Superior temporal gyrus (tissue), 1 donor: Measurements from ENCODE around the gene MAGI2.
"Not testable (repeated sequence)": the region's sequence is repeated elsewhere in the genome, so short reads cannot be mapped to it uniquely, and the experiment has no call there.

ENCODE experiments used
- DNase-seq: peaks from one replicate; pipeline ENCODE4 v3.0.0-alpha.2; 2016; ENCODE audit errors: extremely low spot score

MAGI2 gene

GRCh38 chr7:79165225-79165624 is 288.2 kb downstream of the MAGI2 start:
- DNase-seq = no peak

DNA sequence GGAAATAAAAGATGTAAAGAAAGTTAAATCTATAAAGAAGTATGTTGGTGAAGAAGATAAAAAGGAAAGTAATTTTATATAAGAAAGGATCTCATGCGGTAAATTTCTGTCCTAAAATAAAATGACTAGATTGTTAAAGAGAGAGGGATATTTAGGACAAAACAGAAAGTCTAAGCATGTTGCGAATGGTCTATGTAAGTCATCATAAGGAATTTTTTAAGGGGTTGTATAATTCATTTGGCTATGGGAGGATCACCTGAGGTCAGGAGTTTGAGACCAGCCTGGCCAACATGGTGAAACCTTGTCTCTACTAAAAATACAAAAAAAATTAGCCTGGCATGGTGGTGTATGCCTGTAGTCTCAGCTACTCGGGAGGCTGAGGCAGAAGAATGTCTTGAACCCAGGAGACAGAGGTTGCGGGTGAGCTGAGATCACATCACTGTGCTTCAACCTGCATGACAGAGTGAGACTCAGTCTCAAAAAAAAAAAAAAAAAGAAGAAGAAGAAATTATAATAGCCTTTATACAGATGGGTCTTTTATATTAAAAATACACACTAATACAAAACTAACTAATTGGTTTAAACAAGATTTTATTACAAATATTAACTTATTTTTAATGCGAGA is 294.3 kb downstream of the MAGI2 start:
- no peak for DNase-seq

DNA sequence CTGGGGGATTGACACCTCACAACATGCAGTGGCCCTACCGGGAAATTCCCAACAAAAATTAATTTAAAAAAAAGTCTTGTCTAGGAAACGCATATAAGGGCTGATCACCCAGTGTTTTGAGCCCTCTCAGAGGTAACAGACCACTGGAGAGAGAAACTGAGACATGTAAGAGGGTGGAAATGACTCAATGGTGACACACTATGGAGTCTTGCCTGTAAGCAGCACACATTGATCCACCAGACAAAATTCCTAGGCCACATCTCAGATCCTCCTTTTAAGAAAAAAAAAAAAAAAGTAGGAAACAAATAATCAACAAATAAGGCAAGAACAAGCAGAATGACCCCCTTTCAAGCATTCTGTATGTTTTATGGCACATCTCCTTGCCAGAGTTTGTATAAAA is 296.2 kb downstream of the MAGI2 start:
- DNase-seq = no peak

DNA sequence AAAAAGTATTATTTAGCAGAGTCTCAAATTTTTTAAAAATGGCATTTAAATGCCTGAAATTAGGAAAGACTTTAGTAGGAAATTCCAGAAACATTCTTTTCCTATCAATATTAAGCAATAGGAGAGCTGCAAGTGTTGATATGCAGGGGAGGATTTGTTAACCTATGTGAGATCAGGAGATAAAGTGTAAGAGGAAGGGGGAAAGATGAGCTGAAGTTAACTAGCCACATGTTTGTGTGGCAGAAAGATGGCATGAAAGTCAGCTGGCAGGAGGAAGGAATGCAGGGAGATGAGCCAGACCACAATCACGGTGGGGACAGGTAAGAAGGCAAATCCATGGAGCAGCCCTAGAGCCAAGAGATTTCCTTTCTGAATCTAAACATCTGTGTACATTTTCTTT is 303.6 kb downstream of the MAGI2 start:
- no peak for DNase-seq

GRCh38 chr7:79142706-79143105 is 310.8 kb downstream of the MAGI2 start:
- no peak for DNase-seq

- DNase-seq = no peak
Observed at GRCh38 chr7:79141252-79141651, 312.2 kb downstream of the MAGI2 start.

- no peak for DNase-seq
Observed at GRCh38 chr7:79137942-79138341, 315.5 kb downstream of the MAGI2 start.

DNA sequence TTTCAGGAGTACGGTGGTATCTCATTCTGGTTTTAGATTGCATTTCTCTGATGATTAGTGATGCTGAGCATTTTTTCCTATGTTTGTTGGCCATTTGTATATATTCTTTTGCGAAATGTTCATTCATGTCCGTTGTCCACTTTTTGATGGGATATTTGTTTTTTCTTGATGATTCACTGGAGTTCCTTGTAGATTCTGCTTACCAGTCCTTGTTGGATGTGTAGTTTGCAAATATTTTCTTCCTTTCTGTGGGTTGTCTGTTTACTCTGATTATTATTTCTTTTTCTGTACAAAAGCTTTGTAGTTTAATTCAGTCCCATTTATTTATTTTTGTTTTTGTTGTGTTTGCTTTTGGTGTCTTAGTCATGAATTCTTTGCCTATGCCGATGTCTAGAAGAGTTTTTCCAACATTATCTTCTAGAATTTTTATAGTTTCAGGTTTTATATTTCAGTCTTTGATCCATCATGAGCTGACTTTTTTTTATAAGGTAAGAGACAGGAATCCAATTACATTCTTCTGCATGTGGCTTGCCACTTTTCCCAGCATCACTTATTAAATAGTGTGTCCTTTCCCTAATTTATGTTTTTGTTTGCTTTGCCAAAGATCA is 320.5 kb downstream of the MAGI2 start:
- DNase-seq = no peak

DNA sequence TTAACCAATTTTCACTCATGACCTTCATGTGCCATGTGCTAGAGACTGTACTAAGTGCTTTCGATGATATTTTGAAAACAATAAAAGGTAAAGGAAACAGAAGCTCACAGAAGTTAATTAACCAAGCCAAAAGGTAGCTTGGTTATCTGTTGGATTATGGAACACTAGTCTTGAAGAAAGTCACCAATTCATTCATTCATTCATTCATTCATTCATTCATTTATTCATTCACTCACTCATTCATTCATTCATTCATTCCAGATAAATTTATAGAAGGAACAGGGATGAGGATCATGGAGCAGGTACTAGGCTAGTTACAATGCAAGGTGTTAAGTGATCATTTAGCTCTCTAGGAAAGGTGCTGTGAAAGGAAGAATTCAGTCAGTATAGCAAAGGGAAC is 322.8 kb downstream of the MAGI2 start:
- DNase-seq = no peak

- DNase-seq = no peak
Observed at GRCh38 chr7:79124331-79124730, 329.1 kb downstream of the MAGI2 start.

GRCh38 chr7:79118143-79118542 is 335.3 kb downstream of the MAGI2 start:
- no peak for DNase-seq

- DNase-seq = no peak
Observed at GRCh38 chr7:79096361-79096805, 357.1 kb downstream of the MAGI2 start.

DNA sequence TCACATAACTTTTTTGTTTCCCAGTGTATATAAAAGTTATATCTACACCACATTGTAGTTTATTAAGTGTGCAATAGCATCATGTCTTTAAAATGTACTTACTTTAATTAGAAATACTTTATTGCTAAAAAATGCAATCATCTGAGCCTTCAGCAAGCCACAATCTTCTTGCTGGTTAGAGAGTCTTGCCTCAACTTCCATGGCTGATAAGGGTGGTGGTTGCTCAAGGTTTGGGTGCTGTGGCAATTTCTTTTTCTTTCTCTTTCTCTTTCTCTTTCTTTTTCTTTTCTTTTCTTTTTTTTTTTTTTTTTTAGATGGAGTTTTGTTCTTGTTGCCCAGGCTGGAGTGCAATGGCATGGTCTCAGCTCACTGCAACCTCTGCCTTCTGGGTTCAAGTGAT is 360.0 kb downstream of the MAGI2 start:
- no peak for DNase-seq

DNA sequence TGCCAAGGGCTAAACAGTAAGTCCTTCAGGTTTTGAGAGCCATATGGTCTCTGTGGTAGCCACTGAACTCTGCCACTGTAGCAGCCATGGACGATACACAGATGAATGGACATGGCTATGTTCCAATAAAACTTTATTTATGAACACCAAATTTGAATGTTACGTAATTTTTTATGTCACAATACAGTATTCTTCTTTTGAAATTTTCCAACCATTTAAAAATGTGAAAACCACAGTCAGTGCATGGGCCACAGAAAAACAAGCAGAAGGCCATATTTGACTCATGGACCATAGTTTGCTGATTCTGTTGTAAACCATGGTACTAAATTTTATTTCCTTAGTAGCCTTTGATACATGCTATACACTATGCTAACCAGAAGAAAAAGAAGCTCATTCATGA is 361.8 kb downstream of the MAGI2 start:
- DNase-seq = no peak

DNA sequence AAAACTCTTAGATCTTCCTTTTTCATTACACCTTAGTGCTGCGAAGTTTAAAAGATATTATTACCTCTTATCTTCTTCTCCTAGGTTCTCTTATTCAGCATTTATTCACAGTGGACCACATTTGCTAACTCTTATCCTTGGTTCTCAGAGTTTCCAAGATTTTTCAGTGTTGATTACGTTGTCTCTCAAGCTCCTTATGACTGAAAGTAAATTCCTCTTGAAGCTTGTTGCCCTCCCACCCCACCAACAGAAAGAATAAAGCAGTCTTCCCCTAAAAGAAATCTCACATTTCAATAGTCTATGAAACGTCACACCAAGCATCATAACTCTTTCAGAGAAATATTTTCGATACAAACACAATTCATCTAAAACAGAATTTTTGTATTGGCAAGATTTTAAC is 362.5 kb downstream of the MAGI2 start:
- no peak for DNase-seq

- DNase-seq = no peak
Observed at GRCh38 chr7:79090543-79090942, 362.9 kb downstream of the MAGI2 start.

DNA sequence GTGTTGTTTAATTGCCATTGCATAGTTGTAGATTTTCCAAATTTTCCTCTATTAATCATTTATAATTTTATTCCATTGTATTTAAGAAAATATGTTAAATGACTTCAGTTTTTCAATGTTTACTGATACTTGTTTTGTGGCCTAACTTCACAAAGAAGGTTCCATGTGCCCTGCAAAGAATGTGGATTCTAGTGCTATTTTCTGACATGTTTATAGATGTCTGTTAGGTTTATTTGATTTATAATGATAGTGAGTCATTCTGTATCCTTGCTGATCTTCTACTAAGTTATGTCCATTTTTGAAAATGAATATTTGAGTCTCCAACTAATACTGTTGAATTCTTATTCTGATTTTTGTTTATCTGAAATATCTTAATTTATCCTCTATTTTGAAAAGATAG is 369.0 kb downstream of the MAGI2 start:
- no peak for DNase-seq

GRCh38 chr7:79079919-79080554 is 373.4 kb downstream of the MAGI2 start:
- no peak for DNase-seq

DNA sequence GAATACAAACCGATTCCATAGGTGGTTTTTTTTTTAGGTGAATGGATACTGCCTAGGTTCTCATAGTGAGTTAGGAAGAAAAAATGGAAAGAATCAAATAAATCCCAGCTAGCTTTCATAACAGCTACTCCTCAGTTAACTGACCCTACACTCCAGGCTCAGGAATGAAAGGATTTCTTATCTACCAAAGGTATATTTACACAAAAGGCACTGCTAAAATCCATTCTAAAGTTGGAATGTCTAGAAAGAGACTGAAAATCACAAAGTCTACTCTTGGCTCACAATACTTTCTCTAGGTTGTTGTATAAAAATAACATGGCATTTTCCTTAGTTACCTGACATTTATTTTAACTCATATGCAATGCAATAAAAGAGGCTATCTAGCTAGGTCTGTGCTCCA is 375.2 kb downstream of the MAGI2 start:
- no peak for DNase-seq

DNA sequence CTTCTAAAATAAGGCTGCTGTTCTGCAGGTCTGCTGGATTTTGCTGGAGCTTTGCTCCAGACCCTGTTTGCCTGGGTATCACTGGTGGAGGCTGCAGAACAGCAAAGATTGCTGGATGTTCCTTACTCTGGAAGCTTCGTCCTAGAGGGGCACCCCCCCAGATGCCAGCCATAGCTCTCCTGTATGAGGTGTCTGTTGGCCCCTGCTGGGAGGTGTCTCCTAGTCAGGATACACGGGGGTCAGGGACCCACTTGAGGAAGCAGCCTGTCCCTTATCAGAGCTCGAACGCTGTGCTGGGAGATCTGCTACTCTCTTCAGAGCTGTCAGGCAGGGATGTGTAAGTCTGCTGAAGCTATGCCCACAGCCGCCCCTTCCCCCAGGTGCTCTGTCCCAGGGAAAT is 382.3 kb downstream of the MAGI2 start:
- not testable (repeated sequence) for DNase-seq

DNA sequence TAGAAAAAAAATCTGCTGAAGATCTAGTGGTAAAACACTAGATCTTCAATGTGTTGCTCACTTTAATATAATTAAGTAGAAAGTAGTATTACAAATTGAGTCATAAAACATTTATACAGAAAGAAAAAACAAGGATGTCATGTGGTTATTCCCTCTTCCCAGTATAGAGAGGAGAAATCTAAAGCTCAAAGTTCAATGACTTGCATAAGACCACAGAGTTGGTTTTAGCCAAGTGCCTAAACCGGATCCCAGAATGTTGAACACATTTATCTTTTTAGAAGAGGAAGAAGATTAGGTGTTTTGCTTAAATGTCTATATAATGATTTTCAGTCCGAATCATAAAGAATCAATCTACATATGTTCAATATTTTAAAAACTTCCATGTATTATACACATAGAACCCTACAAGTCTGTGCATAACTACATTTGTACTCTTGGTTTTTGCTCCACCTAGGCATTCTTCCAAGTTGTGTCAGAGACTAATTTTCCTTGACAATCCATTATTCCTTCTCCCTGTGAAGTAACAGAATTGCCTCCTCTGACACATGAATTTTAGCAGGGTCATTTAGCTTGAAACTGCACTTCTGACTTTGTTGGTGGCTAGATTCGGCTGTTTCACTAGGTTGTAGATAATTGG is 389.2 kb downstream of the MAGI2 start:
- no peak for DNase-seq

GRCh38 chr7:79063019-79063698 is 390.3 kb downstream of the MAGI2 start:
- DNase-seq = peak; percentile 65
